Measurements from ENCODE around the gene TCF21.
A peak's percentile ranks its signal among the peaks of the same experiment; 100 is the strongest.

Gene TCF21

GRCh38 chr6:133889557-133890403 lies 867 bp downstream of the TCF21 start:
- no peak for DNase-seq (ENCODE audit: low spot score)

GRCh38 chr6:133890711-133891148 lies 1.8 kb downstream of the TCF21 start:
- peak; percentile 3 for DNase-seq (ENCODE audit: low spot score)

- no peak for DNase-seq (ENCODE audit: low spot score)
Observed at GRCh38 chr6:133891149-133891926, 2.4 kb downstream of the TCF21 start.

GRCh38 chr6:133891927-133892812 lies 3.3 kb downstream of the TCF21 start:
- DNase-seq (ENCODE audit: low spot score) = no peak

GRCh38 chr6:133892813-133893691 lies 4.1 kb downstream of the TCF21 start:
- DNase-seq (ENCODE audit: low spot score) = no peak

GRCh38 chr6:133893946-133894345 lies 5.0 kb downstream of the TCF21 start:
- DNase-seq (ENCODE audit: low spot score) = no peak

- no peak for DNase-seq (ENCODE audit: low spot score)
Observed at GRCh38 chr6:133894369-133894768, 5.5 kb downstream of the TCF21 start.

GRCh38 chr6:133894795-133895358 lies 6.0 kb downstream of the TCF21 start:
- no peak for DNase-seq (ENCODE audit: low spot score)

- DNase-seq (ENCODE audit: low spot score) = no peak
Observed at GRCh38 chr6:133895573-133896343, 6.8 kb downstream of the TCF21 start.

GRCh38 chr6:133896344-133896721 lies 7.4 kb downstream of the TCF21 start:
- DNase-seq (ENCODE audit: low spot score) = no peak

GRCh38 chr6:133898263-133898662 lies 9.3 kb downstream of the TCF21 start:
- DNase-seq (ENCODE audit: low spot score) = no peak

- no peak for DNase-seq (ENCODE audit: low spot score)
Observed at GRCh38 chr6:133899556-133899955, 10.6 kb downstream of the TCF21 start.

GRCh38 chr6:133903855-133904254 lies 14.9 kb downstream of the TCF21 start:
- no peak for DNase-seq (ENCODE audit: low spot score)

GRCh38 chr6:133906050-133906449 lies 17.1 kb downstream of the TCF21 start:
- no peak for DNase-seq (ENCODE audit: low spot score)

- peak; percentile 92 for DNase-seq (ENCODE audit: low spot score)
Observed at GRCh38 chr6:133916650-133917151, 27.8 kb downstream of the TCF21 start.

GRCh38 chr6:133917781-133918180 lies 28.9 kb downstream of the TCF21 start:
- DNase-seq (ENCODE audit: low spot score) = no peak

GRCh38 chr6:133918208-133918930 lies 29.5 kb downstream of the TCF21 start:
- DNase-seq (ENCODE audit: low spot score) = no peak

GRCh38 chr6:133919362-133919761 lies 30.4 kb downstream of the TCF21 start:
- DNase-seq (ENCODE audit: low spot score) = no peak

- DNase-seq (ENCODE audit: low spot score) = peak; percentile 92
Observed at GRCh38 chr6:133921249-133921859, 32.4 kb downstream of the TCF21 start.

All from pons (tissue), 1 donor.